Cardiac muscle cell (in vitro differentiated cells and primary cell): ENCODE results near the gene CPZ. TPM values are rescaled to one million over a fixed set of nuclear protein-coding genes. Genes with fewer than 3 reads are reported as not detected.

Experiments
- DNase-seq, 2 donors: peaks; one replicate each; pipeline versions ENCODE4 v3.0.0 to v3.0.0-alpha.2; 2010 to 2017; ENCODE audit warnings: low read depth in 1 of 2, low spot score in 1 of 2
- H3K27ac ChIP-seq: fragments of 200-600 bp; sonication (generic); 2 replicates; pipeline ENCODE4 v1.5.1; 2016
- H3K27me3 ChIP-seq: fragments of 200-600 bp; sonication (generic); 2 replicates; pipeline ENCODE4 v1.6.0; 2016; ENCODE audit warnings: control low read depth
- H3K36me3 ChIP-seq: fragments of 200-600 bp; sonication (generic); 2 replicates; pipeline ENCODE4 v1.5.1; 2016; ENCODE audit warnings: control low read depth
- H3K4me1 ChIP-seq: fragments of 200-600 bp; sonication (generic); 2 replicates; pipeline ENCODE4 v1.8.1; 2017; ENCODE audit warnings: low read depth, mild to moderate bottlenecking, mixed run types
- H3K4me3 ChIP-seq: fragments of 200-600 bp; sonication (generic); 2 replicates; pipeline ENCODE4 v1.5.1; 2016; ENCODE audit warnings: mild to moderate bottlenecking
- H3K9me3 ChIP-seq: fragments of 200-600 bp; sonication (generic); 2 replicates; pipeline ENCODE4 v1.5.1; 2017; ENCODE audit warnings: low read depth, mild to moderate bottlenecking, control low read depth
- polyA plus RNA-seq: library from polyadenylated mRNA; unstranded; fragments of >200 nt; fragmentation: Nextera tagmentation; extraction: Ambion mirVana; gene quantifications from 2 replicates; pipeline ENCODE4 v1.2.1, GENCODE V29; 2016
- total RNA-seq: library from RNA; depleted of rRNA; stranded (reverse); fragments of >200 nt; gene quantifications from 2 replicates; pipeline ENCODE4 v1.2.3, GENCODE V29; 2016
- TF ChIP-seq, protein P1 (sequence below): IDR thresholded peaks from 2 replicates; pipeline ENCODE4 v1.5.1; 2012; ENCODE audit warnings: low read depth, mild to moderate bottlenecking, low read length

CPZ gene
- total and polyA plus RNA-seq, 2 experiments from 2014 or later, result 4.7 to 12.0 TPM

DNA sequence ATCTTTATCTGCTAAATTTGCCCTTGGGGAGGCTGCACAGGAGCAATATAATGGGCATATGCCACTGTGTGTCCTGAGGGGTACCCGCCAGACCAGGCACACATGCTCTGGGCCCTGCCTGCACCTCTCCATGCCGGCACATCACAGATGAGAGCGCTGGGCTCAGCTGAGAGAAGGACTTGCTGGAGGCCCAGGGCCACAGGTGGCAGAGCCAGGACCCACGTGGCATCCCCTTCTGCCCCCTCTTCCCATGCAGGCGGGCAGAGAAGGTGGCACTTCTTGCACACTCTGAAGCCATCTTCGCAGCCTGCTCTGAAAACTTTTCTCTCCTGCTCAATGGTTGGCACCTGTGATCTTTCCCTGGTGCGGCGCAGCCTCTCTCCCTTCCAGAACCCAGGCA is 20.1 kb downstream of the CPZ start:
- Histone ChIP-seq H3K27ac (no peak overlapping the region), H3K27me3 (no peaks in the 10 kb centered on the region), H3K9me3 (no peaks in the 10 kb centered on the region), H3K4me1 (no peaks in the 10 kb centered on the region), H3K4me3 (no peak overlapping the region), H3K36me3 (no peaks in the 10 kb centered on the region)
- TF ChIP-seq, protein P1, sequence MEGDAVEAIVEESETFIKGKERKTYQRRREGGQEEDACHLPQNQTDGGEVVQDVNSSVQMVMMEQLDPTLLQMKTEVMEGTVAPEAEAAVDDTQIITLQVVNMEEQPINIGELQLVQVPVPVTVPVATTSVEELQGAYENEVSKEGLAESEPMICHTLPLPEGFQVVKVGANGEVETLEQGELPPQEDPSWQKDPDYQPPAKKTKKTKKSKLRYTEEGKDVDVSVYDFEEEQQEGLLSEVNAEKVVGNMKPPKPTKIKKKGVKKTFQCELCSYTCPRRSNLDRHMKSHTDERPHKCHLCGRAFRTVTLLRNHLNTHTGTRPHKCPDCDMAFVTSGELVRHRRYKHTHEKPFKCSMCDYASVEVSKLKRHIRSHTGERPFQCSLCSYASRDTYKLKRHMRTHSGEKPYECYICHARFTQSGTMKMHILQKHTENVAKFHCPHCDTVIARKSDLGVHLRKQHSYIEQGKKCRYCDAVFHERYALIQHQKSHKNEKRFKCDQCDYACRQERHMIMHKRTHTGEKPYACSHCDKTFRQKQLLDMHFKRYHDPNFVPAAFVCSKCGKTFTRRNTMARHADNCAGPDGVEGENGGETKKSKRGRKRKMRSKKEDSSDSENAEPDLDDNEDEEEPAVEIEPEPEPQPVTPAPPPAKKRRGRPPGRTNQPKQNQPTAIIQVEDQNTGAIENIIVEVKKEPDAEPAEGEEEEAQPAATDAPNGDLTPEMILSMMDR, result no peak
- no peak for DNase-seq

DNA sequence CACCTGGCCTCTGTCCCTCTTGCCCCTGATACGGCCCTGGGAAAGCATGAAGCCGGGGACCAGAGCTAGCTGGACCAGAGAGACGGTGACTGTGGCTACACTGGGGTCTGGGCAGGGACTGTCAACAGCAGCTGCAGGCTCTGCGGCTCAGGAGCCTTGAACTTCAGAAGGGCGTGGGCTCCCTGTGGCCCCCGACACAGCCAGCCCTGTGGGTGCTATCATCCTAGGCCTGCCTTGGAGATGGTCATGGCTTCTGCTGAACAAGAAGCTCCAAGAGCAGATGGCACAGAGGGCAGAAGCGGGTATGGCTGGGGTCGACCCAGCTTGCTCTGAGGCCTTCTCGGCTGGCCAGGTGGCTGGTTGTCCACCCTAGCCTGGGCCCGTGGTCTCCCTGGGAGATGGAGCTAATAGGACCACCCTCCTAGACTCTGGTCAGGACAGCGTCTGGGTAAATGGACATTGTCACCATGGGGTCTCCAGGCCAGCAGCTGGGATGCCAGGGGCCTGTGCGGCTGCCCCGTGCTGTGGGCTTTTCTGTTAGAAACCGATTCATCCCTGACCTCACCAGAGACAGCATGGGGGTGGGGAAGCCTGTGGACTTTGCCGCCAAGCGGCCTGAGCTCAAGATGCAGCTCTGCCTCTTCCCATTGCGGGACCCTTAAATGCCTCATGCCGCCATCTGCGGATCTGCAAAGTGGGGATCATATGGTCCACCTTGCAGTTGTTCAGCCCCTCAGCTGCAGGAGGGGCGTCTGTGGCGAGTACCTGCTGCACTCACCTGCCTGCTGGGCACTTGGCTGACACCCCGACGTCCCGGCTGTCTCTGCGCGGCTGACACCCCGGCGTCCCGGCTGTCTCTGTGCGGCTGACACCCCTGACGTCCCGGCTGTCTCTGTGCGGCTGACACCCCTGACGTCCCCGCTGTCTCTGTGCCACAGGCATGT is 21.1 kb downstream of the CPZ start:
- TF ChIP-seq, protein P1, result no peak
- Histone ChIP-seq H3K4me3 (no peak overlapping the region), H3K4me1 (no peaks in the 10 kb centered on the region), H3K27me3 (no peaks in the 10 kb centered on the region), H3K27ac (no peak overlapping the region), H3K36me3 (no peaks in the 10 kb centered on the region), H3K9me3 (no peaks in the 10 kb centered on the region)
- DNase-seq, result no peak

DNA sequence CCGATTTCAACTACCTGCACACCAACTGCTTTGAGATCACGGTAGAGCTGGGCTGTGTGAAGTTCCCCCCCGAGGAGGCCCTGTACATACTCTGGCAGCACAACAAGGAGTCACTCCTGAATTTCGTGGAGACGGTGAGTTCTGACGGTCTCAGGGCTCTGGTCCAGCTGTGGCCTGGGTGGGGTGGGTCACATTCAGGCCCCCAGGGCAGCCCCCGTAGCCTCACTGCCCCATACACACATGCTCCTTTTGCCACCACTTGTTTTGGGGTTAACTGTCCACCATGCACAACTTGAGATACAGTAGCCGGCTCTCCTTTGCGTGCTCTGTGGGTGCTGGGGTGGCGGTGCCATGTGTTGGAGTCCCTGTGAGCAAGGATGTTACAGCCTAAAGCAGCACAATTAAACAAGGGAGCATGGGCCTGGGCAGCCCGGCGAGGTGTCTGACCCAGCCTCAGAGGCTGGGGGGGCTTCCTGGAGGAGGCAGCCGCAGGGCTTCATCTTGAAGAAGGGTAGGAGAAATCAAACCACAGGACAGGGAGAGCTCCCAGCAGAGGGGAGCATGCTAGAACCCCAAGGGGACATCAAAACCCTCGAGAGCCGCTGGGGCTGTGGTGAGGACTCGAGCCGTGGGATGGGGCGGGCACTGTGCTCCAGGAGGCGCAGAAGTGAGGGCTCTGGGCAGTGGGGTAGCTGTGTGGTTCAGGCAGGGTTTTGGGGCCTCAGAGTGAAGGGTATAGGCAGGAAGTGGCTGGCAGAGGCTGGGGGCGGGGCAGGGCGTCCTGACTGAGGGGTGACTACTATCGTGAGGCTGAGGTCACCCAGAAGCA is 22.0 kb downstream of the CPZ start:
- Histone ChIP-seq H3K36me3 (no peaks in the 10 kb centered on the region), H3K9me3 (no peaks in the 10 kb centered on the region), H3K4me3 (no peak overlapping the region), H3K27ac (no peak overlapping the region), H3K4me1 (no peaks in the 10 kb centered on the region), H3K27me3 (no peaks in the 10 kb centered on the region)
- DNase-seq, result no peak
- TF ChIP-seq, protein P1, result no peak

DNA sequence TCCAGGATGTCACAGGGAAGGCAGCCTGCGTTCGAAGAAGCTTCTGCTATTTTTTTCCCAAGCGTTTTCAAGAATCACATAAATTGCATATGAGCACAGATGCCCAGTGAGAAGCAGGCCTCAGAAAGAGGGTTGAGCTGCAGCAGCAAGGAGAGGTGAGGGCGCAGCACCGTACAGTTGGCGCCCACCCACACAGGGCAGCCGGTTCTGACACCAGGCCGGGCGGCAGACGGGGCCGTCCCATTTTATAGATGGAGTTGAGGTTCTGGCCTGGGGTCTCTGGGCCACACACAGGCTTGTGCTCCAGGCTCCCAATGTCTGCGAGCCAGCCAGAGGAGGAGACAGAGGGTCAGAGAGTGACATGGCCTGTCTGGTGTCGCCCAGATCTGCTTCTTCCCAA is 22.8 kb downstream of the CPZ start:
- H3K27me3 ChIP-seq, result no peaks in the 10 kb centered on the region
- no peak overlapping the region for H3K27ac ChIP-seq
- H3K9me3 ChIP-seq, result no peaks in the 10 kb centered on the region
- no peak overlapping the region for H3K4me3 ChIP-seq
- TF ChIP-seq, protein P1, result no peak
- no peaks in the 10 kb centered on the region for H3K4me1 ChIP-seq
- H3K36me3 ChIP-seq, result no peaks in the 10 kb centered on the region
- no peak for DNase-seq

DNA sequence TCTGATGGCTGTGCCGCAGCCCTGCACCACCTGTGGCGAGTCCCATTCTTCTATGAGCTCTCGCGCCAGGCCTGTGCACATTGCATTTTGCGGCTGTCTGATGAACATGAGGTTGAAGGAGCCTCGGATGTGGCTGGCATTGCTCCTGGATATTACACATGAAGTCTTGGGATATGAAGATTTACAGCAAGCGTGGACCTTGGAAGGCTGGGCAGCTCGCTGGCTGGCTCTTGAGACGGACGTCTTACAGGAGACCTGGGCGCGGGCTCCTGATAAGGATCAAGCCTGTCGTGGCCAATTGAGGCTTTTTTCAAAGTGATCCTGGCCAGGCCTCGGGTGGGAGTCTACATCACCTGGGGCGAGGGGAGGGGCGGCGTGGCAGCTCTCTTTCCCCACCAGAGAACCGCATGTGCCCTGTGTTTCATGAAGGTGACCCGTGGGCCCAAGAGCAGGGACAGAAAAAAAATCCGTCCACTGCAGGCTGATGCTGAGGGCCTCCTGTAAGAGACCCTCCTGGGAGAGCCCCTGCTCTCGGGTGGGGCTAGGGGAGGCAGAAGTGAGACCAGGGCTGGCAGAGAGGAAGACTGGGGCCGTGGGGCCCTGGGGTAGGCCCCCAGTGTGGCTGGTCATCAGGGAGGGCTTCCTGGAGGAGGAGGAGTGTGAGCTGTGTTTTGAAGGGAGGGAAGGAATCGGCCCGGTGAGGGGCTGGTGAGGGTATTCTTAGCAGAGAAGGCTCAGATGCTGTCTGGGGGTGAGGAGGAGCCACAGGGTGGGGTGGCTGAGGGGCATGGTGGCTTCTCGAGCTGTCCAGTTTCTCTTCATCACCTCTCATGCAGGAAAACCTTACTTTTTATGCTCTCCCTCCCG is 23.6 kb downstream of the CPZ start:
- no peaks in the 10 kb centered on the region for H3K27me3 ChIP-seq
- no peak overlapping the region for H3K4me3 ChIP-seq
- no peaks in the 10 kb centered on the region for H3K9me3 ChIP-seq
- no peaks in the 10 kb centered on the region for H3K36me3 ChIP-seq
- no peak overlapping the region for H3K27ac ChIP-seq
- DNase-seq, result no peak
- TF ChIP-seq, protein P1, result no peak
- H3K4me1 ChIP-seq, result no peaks in the 10 kb centered on the region
